Uterus (tissue), 4 donors: ENCODE results near the gene CNR2. TPM values are rescaled to one million over a fixed set of nuclear protein-coding genes. Genes with fewer than 3 reads are reported as not detected.

Experiments
- DNase-seq, 2 donors: peaks; one replicate each; pipeline ENCODE4 v3.0.0-alpha.2; 2019 to 2020
- H3K27ac ChIP-seq, 2 donors: fragments of 200-600 bp; sonication (generic); 1 replicate in 1 of 2; 2 replicates in 1 of 2; pipeline ENCODE4 v1.5.1; 2016 to 2018
- H3K27me3 ChIP-seq, 2 donors: fragments of 200-600 bp; sonication (generic); one replicate each; pipeline ENCODE4 v1.5.1; 2018 to 2019; ENCODE audit warnings: control low read depth in 1 of 2
- H3K36me3 ChIP-seq, 2 donors: fragments of 200-600 bp; sonication (generic); one replicate each; pipeline ENCODE4 v1.5.1; 2019; ENCODE audit warnings: control low read depth in 1 of 2
- H3K4me1 ChIP-seq, 2 donors: fragments of 200-600 bp; sonication (generic); one replicate each; pipeline ENCODE4 v1.5.1; 2018 to 2019; ENCODE audit warnings: control low read depth in 1 of 2
- H3K4me3 ChIP-seq, 2 donors: fragments of 200-600 bp; sonication (generic); 1 replicate in 1 of 2; 2 replicates in 1 of 2; pipeline ENCODE4 v1.5.1; 2018 to 2019; ENCODE audit warnings: mild to moderate bottlenecking in 1 of 2
- H3K9me3 ChIP-seq, 2 donors: fragments of 200-600 bp; sonication (generic); one replicate each; pipeline ENCODE4 v1.5.1; 2019; ENCODE audit warnings: control low read depth in 1 of 2
- CTCF ChIP-seq, 4 experiments: fragments of 200-600 bp in 2 of 4; fragments of 450-650 bp in 2 of 4; sonication (generic) in 2 of 4; IDR thresholded peaks; one replicate each; pipeline ENCODE4 v1.5.1; 2016 to 2019; ENCODE audit warnings: antibody characterized with exemption in 4 of 4, mild to moderate bottlenecking in 2 of 4, moderate library complexity in 1 of 4
- POLR2A ChIP-seq, 2 donors: fragments of 450-650 bp; IDR thresholded peaks; one replicate each; pipeline ENCODE4 v1.6.1; 2016; ENCODE audit warnings: antibody characterized with exemption in 2 of 2, mild to moderate bottlenecking in 1 of 2, moderate library complexity in 1 of 2
- intact Hi-C: fragments of 100-400 bp; cut with DNase I; formaldehyde crosslinking; loops from one replicate; pipeline ENCODE4 v1.15.1; 2023; ENCODE audit warnings: low total_unique reads
- total RNA-seq, 4 donors: library from RNA; depleted of rRNA in 3 of 4; stranded (reverse); fragments of >200 nt in 3 of 4; gene quantifications; one replicate each; pipeline versions ENCODE4 v1.1.0 to v1.2.4, GENCODE V29; 2014 to 2023
- donor health status: DM: yes; HTN: yes; CAD: no.

The CNR2 gene
- total RNA-seq, 4 donors from 2014 or later: 0.14 TPM; not detected in 3

- Histone ChIP-seq H3K9me3 (no peaks in the 10 kb centered on the region), H3K36me3 (no peaks in the 10 kb centered on the region), H3K4me1 (no peaks in the 10 kb centered on the region), H3K27ac (no peak overlapping the region), H3K4me3 (no peak overlapping the region), H3K27me3 (peaks cover 0 to 3% of the 10 kb centered on the region in 2 donors)
- no peak for DNase-seq
- intact Hi-C loops: no loop called here
- no peak for TF ChIP-seq CTCF (IDR thresholded peaks at IDR 0.05)
- TF ChIP-seq POLR2A (IDR thresholded peaks at IDR 0.05): no peak
These were observed 3.8 kb downstream of the CNR2 start for GRCh38 chr1:23909412-23909811.

GRCh38 chr1:23908453-23909341, 4.5 kb downstream of the CNR2 start:
- no peak overlapping the region for H3K27ac ChIP-seq
- no peaks in the 10 kb centered on the region for H3K9me3 ChIP-seq
- intact Hi-C loops: no loop called here
- no peak overlapping the region for H3K4me3 ChIP-seq
- TF ChIP-seq POLR2A (IDR thresholded peaks at IDR 0.05): no peak
- H3K36me3 ChIP-seq: no peaks in the 10 kb centered on the region
- H3K4me1 ChIP-seq: no peaks in the 10 kb centered on the region
- DNase-seq: no peak
- peaks cover 0 to 9% of the 10 kb centered on the region in 2 donors for H3K27me3 ChIP-seq

- Histone ChIP-seq H3K4me1 (peaks cover 0 to 5% of the 10 kb centered on the region in 2 donors), H3K27me3 (peaks cover 0 to 9% of the 10 kb centered on the region in 2 donors), H3K4me3 (no peak overlapping the region), H3K36me3 (no peaks in the 10 kb centered on the region), H3K27ac (no peak overlapping the region), H3K9me3 (no peaks in the 10 kb centered on the region)
- TF ChIP-seq CTCF (IDR thresholded peaks at IDR 0.05): no peak
- TF ChIP-seq POLR2A (IDR thresholded peaks at IDR 0.05): no peak
- DNase-seq: no peak
- intact Hi-C loops: no loop called here
These were observed 6.4 kb downstream of the CNR2 start for GRCh38 chr1:23906731-23907130.

- no peaks in the 10 kb centered on the region for H3K9me3 ChIP-seq
- no peak overlapping the region for H3K4me3 ChIP-seq
- H3K36me3 ChIP-seq: no peaks in the 10 kb centered on the region
- peaks cover 0 to 9% of the 10 kb centered on the region in 2 donors for H3K27me3 ChIP-seq
- intact Hi-C loops: no loop called here
- peaks cover 0 to 5% of the 10 kb centered on the region in 2 donors for H3K4me1 ChIP-seq
- no peak for DNase-seq
- no peak overlapping the region for H3K27ac ChIP-seq
- TF ChIP-seq CTCF (IDR thresholded peaks at IDR 0.05) (no peak), POLR2A (IDR thresholded peaks at IDR 0.05) (no peak)
These were observed 7.6 kb downstream of the CNR2 start for GRCh38 chr1:23905461-23906025.

- peaks cover 0 to 9% of the 10 kb centered on the region in 2 donors for H3K27me3 ChIP-seq
- H3K4me3 ChIP-seq: no peak overlapping the region
- H3K27ac ChIP-seq: no peak overlapping the region
- peaks cover 0 to 5% of the 10 kb centered on the region in 2 donors for H3K4me1 ChIP-seq
- DNase-seq: no peak
- TF ChIP-seq POLR2A (IDR thresholded peaks at IDR 0.05) (no peak), CTCF (IDR thresholded peaks at IDR 0.05) (no peak)
- no peaks in the 10 kb centered on the region for H3K36me3 ChIP-seq
- no peaks in the 10 kb centered on the region for H3K9me3 ChIP-seq
- intact Hi-C loops: no loop called here
These were observed 8.3 kb downstream of the CNR2 start for GRCh38 chr1:23904748-23905357.
